ENCODE data around the gene SGSM1.

The SGSM1 gene

GRCh38 chr22:24953384-24954113 is 147.5 kb downstream of the SGSM1 start:
- DNase-seq: no peak

DNA sequence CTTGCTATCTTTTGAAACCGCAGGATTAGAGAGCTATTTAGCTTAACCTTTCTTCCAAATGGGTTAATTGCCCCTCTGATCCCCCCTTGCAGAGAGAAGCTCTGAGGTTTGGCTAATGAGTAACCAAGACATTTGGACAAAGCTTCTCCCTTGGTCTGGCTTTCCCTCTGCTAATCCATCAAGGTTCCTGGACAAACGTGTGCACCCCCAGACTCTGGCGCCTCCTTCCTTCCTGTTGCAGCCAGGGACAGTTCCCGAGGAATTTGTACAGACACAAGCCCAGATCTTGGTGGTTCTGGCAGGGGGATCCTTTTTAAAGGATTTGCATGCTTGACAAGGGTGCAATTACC is 148.1 kb downstream of the SGSM1 start:
- no peak for DNase-seq

GRCh38 chr22:24954856-24955255 is 148.8 kb downstream of the SGSM1 start:
- DNase-seq: no peak

- DNase-seq: no peak
Measured at GRCh38 chr22:24957043-24957442, 151.0 kb downstream of the SGSM1 start.

- DNase-seq: no peak
Measured at GRCh38 chr22:24961217-24961844, 155.3 kb downstream of the SGSM1 start.

GRCh38 chr22:24962094-24962493 is 156.1 kb downstream of the SGSM1 start:
- no peak for DNase-seq

DNA sequence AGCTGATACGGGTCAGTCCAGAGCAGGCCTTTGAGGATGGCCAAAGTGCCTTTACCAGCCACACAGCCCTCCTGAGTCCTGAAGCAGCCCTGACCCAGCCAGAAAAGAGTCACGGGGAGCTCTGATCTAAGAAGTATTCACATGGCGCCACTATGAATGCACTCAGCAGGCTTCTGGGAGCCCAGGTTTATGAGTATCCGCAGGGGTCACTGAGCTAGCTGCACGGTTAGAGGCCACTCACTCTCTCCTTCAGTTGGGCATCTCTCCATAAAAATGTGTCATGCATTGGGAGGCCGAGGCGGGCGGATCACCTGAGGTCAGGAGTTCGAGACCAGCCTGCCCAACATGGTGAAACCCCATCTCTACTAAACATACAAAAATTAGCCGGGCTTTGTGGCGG is 156.8 kb downstream of the SGSM1 start:
- DNase-seq: no peak

DNA sequence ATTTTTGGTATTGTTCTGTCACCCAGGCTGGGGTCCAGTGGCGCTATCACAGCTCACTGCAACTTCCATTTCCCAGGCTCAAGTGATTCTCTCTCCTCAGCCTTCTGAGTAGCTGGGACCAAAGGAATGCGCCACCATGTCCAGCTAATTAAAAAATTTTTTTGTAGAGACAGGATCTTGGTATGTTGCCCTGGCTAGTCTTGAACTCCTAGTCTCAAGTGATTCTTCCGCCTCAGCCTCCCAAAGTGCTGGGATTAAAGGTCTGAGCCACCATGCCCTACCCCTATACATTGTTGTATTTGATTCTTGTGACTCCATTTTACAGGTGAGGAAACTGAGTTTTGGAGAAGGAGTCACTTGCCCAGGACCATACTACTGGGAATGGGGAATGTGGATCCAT is 158.4 kb downstream of the SGSM1 start:
- DNase-seq: no peak

DNA sequence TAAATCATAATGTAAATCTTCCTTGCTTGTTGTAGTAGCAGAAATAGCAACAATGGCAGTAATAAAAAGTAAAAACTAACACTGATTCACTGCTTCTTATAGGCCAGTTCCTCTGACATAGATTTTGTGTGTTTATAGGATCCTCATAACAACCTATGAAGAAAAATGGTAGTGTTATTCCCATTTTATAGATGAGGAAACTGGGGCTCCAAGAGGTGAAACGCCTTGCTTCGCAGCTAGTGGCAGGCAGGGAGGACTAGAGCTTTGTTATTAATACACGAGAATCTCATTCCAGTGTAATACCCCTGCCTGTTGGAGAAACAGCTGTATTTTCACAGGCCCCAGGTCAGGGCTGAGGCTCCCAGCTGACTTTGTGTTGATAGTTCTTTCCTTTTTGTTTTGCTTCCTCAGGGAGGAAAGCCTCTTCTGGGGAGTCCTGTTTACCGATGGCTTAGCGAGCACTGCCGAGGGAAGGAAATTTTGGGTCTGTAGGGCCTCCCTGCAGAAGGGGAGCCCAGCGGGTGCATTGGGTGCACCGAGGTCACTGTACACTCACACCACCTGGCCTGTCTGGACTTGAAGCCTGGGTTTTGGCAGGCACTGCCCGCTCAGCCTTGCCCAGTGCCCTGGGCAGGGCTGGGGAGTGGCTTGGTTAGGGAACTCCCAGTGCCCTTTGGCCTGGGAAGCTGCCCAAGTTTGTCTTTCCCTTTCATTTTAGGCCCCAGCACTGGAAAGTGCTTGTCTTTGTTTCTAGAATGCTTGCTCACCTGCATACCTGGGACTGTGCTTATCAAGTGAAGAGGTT is 160.0 kb downstream of the SGSM1 start:
- no peak for DNase-seq

- DNase-seq: no peak
Measured at GRCh38 chr22:24968066-24968561, 162.1 kb downstream of the SGSM1 start.

DNA sequence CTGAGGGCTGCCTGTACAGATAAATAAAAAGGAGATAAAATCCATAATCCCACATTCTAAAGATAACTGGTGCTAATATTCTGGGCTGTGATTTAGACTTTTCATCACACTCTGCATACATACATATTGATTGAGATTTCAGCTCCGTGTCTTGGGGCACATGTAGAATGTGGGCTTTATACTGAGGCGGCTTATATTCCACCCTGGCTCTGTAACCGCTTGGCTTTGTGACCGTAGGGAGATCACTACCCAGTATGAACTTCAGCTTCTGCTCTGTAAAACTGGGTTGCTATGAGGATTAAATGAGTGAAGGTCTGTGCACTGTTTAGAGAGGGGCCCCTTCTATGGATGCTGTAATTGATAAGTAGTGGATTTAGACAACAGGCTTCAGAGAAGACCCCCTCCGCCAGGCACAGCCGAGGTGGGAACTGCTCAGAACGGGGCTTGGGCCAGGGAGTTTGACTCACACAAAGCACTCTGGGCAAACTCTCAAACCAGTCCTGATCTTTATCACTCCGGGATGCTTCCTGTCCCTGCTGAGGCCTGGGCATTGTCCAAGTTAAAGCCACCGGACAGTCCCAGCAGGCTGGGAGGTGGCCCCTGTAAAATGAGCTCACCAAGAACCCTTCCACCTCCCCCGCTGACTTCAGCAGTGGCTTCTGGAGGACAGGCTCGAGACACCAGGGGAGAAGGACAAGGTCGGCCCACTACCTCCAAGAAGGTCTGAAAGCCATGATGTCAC is 163.7 kb downstream of the SGSM1 start:
- no peak for DNase-seq

DNA sequence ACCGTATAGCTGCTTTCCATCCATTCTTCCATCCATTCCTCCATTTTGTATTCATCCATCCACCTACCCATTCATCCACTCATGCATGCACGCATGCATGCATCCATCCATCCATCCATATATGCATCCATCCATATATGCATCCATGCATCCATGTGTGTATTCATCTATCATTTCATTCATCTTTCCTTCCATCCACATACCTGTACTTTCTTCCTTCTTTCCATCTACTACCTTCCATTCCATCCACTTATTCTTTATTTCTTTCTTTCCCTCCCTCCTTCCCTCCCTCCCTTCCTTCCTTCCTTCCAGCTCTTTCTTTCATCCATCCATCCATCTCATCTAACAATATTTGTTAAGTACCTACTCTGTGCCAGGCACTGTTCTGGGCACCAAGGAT is 166.4 kb downstream of the SGSM1 start:
- no peak for DNase-seq

DNA sequence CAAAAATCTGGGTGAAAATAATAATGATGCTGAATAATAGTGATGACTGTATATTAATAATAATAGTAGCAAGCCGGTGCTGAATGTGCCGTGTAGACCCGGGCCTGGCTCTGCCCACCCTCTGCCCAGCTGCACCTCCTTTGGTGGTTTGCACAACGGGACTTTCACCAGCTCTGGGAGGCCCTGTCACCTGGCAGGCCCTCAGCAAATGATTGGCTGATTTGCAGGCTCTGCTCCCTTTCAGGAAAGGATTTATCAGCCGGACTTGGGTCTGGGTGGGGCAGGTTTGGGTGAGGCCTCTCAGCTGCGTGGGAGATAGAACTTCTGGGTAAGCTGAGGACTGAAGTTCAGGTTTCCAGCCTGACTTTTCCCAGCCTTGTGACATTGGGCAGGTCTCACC is 167.9 kb downstream of the SGSM1 start:
- DNase-seq: no peak

DNA sequence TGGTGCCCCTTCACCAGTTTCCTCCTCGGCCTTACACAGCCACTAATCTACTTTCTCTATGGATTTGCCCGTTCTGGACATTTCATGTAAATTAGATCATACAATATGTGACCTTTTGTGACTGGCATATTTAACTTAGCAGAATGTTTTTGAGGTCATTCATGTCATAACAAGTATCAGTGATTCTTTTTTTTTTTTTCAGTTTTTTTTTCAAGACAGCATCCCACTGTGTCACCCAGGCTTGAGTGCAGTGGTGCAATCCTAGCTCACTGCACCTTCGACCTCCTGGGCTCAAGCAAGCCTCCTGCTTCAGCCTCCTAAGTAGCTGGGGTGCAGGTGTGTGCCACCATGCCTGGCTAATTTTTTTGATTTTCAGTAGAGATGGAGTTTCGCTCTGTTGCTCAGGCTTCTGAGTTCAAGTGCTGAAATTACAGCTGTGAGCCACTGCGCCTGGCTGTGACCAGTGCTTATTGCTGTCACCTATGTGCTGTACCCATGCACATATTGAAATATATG is 169.2 kb downstream of the SGSM1 start:
- DNase-seq: no peak

DNA sequence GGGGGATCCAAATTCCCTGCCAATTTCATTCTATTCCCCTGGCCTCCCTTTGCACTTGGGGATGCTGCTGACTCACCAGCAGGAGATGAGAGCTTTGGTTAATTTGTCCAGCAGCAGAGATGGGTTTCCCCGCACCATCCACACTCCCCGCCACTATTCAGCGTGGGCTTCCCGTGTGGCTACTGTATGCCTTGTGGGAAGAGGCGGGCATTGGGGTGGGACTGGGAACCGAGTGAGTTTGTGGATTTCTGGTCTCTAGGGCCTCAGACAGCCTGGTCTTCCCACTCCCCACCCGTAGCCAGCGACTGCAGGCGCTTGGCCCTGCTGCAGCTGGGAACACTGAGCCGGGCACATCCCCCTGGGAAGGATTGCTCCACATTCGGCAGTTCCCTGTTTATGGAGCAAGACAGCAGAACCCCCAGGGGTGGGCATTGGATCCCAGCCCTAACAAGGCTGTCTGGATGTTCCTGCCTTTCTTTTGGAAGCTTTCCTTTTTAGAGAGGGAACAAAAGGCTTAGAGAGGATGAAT is 169.9 kb downstream of the SGSM1 start:
- DNase-seq: no peak

DNA sequence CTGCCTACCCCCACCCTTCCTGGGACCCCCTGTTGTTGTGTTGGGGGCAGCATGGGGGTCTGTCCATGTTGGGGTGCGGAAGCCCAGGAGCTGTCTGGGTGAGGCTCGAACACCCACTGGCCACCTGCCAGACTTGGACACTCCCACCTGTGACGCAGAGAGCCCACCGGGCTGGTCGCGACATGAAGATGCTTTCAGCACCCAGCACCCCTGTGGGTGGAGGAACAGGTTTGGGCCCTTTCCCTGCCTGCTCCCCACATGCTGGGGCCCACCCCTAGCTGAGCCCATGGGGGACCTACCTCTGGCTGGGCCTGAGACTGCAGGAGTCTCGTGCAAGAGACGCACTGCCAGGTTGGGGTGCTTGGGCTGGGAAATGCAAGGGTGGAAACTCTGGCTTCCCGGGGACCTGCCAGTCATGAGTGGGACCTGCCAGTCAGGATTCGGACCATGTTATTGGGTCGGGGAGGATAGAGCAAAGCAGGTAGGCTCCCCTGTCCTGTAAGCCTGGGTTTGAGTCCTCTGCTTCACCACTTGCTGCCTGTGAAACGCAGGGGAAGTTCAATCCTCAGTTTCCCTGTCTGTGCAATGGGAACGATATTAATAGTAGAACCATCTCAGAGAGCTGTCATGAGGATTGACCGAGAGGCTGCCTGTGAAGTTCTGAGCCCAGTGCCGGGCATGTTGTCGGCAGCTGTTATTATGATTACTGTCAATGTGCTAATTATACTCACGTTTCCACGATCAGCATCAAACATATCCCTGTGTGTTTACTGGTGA is 170.6 kb downstream of the SGSM1 start:
- DNase-seq: no peak

Data from GF-D8 (cell line).